ENCODE measurements around the gene MYO18B.

The MYO18B gene

GRCh38 chr22:25766418-25766817, 24.4 kb downstream of the MYO18B start:
- no peak for TF ChIP-seq REST (IDR thresholded peaks at IDR 0.05; ENCODE audit: insufficient read depth in 1 of 2, low read depth in 2 of 2, low read length in 2 of 2)
- TF ChIP-seq POLR2AphosphoS5 (IDR thresholded peaks at IDR 0.05; ENCODE audit: low read depth, low read length) = no peak
- TF ChIP-seq SIN3A (IDR thresholded peaks at IDR 0.05; ENCODE audit: borderline replicate concordance, insufficient read depth, low read length) = no peak
- TF ChIP-seq TAF1 (IDR thresholded peaks at IDR 0.05; ENCODE audit: borderline replicate concordance, insufficient read depth, low read length) = no peak
- TF ChIP-seq FOXP2 (optimal IDR thresholded peaks at IDR 0.05; ENCODE audit: borderline replicate concordance, extremely low read depth, extremely low read length, insufficient read depth) = no peak

GRCh38 chr22:25770333-25770732, 28.3 kb downstream of the MYO18B start:
- TF ChIP-seq FOXP2 (optimal IDR thresholded peaks at IDR 0.05; ENCODE audit: borderline replicate concordance, extremely low read depth, extremely low read length, insufficient read depth) (no peak), SIN3A (IDR thresholded peaks at IDR 0.05; ENCODE audit: borderline replicate concordance, insufficient read depth, low read length) (no peak), POLR2AphosphoS5 (IDR thresholded peaks at IDR 0.05; ENCODE audit: low read depth, low read length) (no peak), TAF1 (IDR thresholded peaks at IDR 0.05; ENCODE audit: borderline replicate concordance, insufficient read depth, low read length) (no peak), REST (IDR thresholded peaks at IDR 0.05; ENCODE audit: insufficient read depth in 1 of 2, low read depth in 2 of 2, low read length in 2 of 2) (no peak)

- TF ChIP-seq REST (IDR thresholded peaks at IDR 0.05; ENCODE audit: insufficient read depth in 1 of 2, low read depth in 2 of 2, low read length in 2 of 2) = no peak
- no peak for TF ChIP-seq POLR2AphosphoS5 (IDR thresholded peaks at IDR 0.05; ENCODE audit: low read depth, low read length)
- TF ChIP-seq FOXP2 (optimal IDR thresholded peaks at IDR 0.05; ENCODE audit: borderline replicate concordance, extremely low read depth, extremely low read length, insufficient read depth) = no peak
- no peak for TF ChIP-seq TAF1 (IDR thresholded peaks at IDR 0.05; ENCODE audit: borderline replicate concordance, insufficient read depth, low read length)
- no peak for TF ChIP-seq SIN3A (IDR thresholded peaks at IDR 0.05; ENCODE audit: borderline replicate concordance, insufficient read depth, low read length)
Measured at GRCh38 chr22:25772288-25772687, 30.3 kb downstream of the MYO18B start.

GRCh38 chr22:25774575-25775026, 32.6 kb downstream of the MYO18B start:
- TF ChIP-seq TAF1 (IDR thresholded peaks at IDR 0.05; ENCODE audit: borderline replicate concordance, insufficient read depth, low read length) (no peak), FOXP2 (optimal IDR thresholded peaks at IDR 0.05; ENCODE audit: borderline replicate concordance, extremely low read depth, extremely low read length, insufficient read depth) (no peak), SIN3A (IDR thresholded peaks at IDR 0.05; ENCODE audit: borderline replicate concordance, insufficient read depth, low read length) (no peak), REST (IDR thresholded peaks at IDR 0.05; ENCODE audit: insufficient read depth in 1 of 2, low read depth in 2 of 2, low read length in 2 of 2) (no peak), POLR2AphosphoS5 (IDR thresholded peaks at IDR 0.05; ENCODE audit: low read depth, low read length) (no peak)

GRCh38 chr22:25775531-25775930, 33.5 kb downstream of the MYO18B start:
- no peak for TF ChIP-seq SIN3A (IDR thresholded peaks at IDR 0.05; ENCODE audit: borderline replicate concordance, insufficient read depth, low read length)
- no peak for TF ChIP-seq REST (IDR thresholded peaks at IDR 0.05; ENCODE audit: insufficient read depth in 1 of 2, low read depth in 2 of 2, low read length in 2 of 2)
- TF ChIP-seq TAF1 (IDR thresholded peaks at IDR 0.05; ENCODE audit: borderline replicate concordance, insufficient read depth, low read length) = no peak
- no peak for TF ChIP-seq FOXP2 (optimal IDR thresholded peaks at IDR 0.05; ENCODE audit: borderline replicate concordance, extremely low read depth, extremely low read length, insufficient read depth)
- TF ChIP-seq POLR2AphosphoS5 (IDR thresholded peaks at IDR 0.05; ENCODE audit: low read depth, low read length) = no peak

All from PFSK-1 (cell line).